HG03025 (cell line): ENCODE measurements around the gene EDN2.

Experiments used
- ATAC-seq: cut with Tn5 transposase; IDR thresholded peaks from one replicate; pipeline ENCODE4 v1.9.1; 2021; ENCODE audit warnings: mild to moderate bottlenecking, moderate library complexity; ENCODE audit not compliant: unreplicated experiment, low FRiP score

The EDN2 gene

DNA sequence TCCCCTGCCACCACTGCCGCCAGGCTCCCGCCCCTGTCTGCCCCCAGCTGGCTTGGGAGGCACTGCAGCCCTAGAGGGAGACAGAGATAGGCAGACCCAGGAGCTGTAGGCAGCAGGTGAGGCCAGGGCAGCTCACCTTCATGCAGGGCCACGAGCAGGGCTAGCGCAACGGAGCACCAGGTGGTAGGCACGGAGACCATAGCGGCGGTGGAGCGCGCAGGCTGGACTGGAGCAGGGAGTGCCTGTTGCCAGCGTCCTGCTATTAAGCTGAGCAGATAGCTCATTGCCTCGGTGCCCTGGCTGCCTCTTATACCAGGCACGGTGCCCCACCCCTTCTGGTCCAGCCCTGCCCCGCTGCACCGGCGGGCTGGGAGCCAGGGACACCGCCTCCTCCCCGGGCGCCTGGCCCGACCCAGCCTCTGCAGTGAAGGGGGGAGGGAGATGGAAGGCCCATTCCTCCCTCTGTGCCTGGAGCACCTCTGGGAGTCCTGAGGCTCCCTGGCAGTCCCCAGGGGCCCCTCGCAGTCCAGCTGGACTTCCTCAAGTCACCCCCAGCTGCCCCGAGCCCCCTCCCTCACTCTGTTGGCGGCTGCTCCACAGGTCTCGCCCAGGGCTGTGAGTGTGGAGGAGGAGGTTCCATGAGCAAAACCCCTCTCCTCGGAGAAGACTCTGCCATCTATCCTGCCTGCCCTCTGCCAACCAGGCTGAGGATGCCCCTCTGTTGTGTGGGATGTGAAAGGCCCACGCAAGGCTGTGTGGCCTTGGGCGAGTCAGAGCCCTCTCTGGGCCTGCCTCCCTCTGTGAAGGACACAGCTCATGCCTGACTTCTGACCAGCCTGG, at the start of gene EDN2:
Gene EDN2 (minus strand): TSS at position 282 of the 840 bp plus-strand sequence. CDS start 82 bp downstream, at position 200.
- no peak for ATAC-seq

DNA sequence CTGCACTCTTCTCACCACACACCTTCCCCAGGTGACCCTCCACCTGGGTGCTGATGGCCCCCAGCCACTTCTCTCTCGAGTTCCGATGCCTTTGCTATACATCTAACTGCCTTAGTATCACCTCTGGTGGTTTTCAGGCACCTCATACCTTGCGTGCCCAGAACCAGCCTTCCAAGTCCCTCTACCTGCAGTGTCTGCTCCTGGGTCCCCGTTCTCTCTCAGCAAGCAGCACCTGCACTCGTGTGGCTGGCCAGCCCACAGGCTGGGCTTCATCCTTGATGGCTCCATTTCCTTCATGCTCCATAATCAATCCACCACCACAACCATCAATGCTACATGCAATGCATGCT, 49.2 kb upstream of the EDN2 start:
- no peak for ATAC-seq

DNA sequence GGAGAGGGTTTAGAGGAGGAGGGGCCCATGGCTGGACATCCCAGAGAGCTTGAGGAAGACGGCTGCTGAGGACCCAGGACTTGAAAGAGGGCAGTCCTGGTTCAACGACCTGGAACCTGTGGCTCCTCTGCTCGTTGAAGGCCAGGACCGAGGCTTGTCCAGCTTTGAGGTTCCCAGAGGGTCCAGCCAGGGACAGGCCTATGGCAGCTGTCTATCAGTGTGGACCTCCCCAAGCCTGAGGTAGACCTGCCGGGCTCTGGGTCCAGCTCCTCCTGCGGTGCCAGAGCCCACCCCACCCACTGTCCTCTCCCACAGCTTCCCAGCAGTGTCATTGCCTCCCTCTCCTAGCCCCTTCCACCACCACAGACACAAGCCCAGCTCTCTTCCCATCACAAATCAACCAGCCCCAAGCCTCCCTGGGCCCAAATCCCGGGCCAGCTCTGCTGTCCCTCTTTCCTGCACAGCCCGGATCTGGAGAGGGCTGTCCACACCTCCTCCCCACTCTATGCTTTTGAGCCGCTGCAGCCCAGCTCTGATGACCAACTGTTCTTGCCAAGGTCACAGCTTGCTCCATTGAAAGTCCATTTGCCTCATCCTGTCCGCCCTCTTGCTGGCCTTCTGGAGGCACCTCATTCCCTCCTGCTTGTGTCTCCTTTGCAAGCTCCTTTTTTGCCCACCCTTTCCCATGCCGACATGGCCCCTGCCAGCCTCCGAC, 48.7 kb upstream of the EDN2 start:
- no peak for ATAC-seq

DNA sequence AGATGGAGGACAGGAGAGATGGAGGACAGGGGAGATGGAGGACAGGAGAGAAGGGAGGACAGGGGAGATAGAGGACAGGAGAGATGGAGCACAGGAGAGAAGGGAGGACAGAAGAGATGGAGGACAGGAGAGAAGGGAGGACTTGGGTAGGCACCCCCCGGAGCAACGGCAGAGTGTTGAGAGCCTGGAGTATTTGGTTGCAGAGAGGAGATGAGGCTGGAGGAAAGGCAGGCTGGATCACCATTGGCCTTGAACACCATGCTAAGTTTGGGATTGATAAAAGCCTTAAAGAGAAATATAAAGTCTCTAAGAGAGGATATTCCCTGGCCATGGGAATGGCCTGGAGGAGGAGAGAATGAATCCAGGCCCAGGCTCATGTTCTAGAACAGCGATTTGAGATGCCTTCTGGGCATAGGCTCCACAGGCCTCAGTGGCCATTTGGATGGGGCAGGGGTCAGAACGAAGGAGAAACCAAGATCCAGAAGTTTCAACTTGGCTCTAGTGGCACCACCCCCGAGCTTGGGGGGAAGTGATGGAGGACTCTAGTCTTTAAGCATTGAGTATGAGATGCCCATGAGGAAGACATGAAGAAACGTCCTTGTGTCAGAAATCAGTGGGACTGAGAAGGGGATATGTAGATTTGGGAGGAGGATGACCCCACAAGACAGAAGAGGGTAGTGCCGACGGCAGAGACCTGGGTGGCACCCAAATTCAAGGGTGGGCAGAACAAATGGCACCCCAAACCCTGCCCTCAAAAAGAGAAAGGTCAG, 47.9 kb upstream of the EDN2 start:
- ATAC-seq, result no peak

DNA sequence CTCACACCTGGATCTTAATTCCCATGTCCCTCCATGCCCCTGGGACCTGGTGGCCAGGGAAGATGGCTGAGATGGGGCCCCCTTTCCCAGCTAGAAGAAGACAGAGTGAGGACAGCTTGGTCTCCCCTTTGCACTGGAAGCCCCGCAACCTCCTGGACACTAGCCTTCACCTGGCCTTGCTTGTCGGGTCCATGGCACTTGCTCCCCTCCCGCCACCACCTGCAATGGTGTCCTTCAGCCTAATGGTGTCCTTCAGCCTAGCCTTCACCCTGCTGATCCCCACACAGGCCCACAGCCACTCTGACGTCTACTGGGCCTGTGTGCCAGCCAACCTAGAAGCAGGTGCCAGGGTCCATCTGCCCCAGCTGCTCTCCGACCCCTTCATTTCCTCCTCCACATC, 45.9 kb upstream of the EDN2 start:
- no peak for ATAC-seq

DNA sequence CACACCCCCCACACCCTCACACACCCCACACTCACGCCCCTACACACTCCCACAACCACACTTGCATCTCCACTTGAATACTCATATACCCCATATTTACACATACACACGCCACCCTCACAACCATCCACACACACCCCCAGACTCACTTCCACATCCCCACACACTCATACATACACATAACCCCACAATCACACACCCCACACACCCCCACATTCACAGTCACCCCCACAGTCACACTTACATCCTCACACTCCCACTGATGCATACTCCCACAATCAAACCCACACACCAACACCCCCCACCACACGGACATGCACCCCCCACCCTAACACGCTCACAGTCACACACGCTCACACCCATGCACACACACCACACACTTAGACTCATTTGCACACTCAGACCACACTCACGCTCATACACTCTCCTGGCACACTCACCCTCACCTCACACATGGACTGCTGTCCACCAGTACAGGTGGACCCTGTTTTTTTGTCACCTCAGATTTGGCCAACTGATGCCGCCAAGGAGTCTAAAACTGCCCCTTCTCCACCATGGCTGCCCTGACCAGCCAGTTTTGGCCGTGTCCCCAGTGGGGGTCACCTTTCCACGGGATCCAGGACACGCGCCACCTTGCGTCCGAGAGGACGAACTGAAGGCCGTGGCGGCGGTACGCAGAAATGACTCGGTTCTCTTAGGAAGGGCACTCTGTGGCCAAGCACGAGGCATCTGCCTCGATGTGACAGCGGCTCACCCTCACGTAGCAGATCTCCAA, 45.3 kb upstream of the EDN2 start:
- no peak for ATAC-seq

DNA sequence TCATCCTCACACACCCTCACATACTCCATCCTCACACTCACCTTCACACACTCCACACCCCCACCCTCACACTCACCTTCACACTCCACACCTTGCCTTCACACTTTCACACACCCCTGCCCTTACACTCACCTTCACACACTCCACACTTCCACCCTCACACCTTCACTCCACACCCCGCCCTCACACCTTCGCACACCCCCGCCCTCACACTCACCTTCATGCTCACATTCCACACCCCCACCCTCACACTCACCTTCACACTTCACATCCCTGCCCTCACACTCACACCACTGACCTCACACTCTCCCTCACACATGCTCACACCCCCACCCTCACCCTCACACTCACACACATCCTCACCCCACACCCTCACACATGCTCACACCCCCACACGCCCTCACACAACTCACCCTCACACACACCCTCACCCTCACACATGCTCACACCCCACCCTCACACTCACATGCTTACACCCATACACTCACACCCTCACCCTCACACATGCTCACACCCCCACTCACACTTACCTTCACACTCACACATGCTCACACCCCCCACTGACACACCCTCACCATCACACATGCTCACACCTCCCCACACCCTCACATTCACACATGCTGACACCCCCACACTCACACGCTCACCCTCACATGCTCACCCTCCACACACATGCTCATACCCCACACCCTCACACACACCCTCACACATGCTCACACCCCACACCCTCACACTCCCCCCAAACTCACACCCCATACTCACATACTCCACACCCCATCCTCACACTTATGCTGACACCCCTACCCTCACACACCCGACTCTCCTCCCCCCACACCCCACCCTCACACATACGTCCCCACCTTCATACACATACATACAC, 44.5 kb upstream of the EDN2 start:
- no peak for ATAC-seq

DNA sequence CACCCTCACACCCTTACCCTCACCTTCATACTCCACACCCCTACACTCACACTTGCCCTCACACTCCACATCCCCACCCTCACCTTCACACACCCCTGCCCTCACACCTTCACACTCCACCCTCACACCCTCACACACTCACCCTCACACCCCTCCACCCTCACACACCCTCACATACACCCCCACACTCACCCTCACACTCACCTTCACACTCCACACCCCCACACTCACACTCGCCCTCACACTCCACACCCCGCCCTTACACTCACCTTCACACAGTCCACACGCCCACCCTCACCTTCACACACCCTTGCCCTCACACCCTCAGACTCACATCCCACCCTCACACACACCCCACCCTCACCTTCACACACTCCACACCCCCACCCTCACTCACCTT, 43.6 kb upstream of the EDN2 start:
- no peak for ATAC-seq

DNA sequence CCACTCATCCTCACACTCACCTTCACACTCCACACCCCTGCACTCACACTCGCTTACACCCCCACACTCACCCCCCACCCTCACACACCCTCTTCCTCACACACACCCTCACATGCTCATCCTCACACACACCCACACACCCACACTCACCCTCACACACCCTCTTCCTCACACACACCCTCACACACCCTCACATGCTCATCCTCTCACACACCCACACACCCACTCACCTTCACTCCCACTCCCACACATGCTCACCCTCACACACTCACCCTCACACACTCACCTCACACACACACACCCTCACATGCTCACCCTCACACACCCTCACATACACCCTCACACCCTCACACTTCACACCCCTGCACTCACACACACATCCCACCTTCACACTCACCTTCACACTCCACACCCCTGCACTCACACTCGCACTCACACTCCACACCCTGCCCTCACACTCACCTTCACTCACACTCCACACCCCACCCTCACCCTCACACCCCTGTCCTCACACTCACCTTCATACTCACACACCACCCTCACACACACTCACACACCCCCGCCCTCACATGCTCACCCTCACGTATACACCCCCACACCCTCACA, 42.6 kb upstream of the EDN2 start:
- no peak for ATAC-seq

DNA sequence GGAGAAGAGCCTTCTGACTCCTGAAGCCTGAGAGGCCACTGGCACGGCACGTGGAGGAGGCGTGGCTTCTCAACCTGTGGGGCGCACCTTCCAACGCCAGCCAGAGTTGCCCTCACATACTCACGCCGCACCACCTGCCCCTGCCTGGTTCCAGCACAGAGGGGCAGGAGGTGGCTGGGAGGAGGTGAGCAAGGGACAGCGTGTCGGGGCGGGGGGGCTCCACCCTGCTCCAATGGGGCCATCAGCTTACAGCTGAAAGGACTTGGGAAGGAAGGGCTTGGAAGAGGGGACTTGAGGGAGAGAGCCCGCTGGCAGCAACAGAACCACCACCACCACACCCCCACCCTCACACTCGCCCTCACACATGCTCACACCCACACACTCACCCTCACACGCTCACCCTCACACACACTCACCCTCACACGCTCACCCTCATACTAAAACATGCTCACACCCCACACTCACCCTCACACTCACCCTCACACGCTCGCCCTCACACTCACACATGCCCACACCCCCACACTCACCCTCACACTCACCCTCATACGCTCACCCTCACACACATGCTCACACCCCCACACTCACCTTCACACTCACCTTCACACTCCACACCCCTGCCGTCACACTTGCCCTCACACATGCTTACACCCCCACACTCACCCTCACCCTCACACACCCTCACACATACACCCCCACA, 41.6 kb upstream of the EDN2 start:
- ATAC-seq, result no peak

DNA sequence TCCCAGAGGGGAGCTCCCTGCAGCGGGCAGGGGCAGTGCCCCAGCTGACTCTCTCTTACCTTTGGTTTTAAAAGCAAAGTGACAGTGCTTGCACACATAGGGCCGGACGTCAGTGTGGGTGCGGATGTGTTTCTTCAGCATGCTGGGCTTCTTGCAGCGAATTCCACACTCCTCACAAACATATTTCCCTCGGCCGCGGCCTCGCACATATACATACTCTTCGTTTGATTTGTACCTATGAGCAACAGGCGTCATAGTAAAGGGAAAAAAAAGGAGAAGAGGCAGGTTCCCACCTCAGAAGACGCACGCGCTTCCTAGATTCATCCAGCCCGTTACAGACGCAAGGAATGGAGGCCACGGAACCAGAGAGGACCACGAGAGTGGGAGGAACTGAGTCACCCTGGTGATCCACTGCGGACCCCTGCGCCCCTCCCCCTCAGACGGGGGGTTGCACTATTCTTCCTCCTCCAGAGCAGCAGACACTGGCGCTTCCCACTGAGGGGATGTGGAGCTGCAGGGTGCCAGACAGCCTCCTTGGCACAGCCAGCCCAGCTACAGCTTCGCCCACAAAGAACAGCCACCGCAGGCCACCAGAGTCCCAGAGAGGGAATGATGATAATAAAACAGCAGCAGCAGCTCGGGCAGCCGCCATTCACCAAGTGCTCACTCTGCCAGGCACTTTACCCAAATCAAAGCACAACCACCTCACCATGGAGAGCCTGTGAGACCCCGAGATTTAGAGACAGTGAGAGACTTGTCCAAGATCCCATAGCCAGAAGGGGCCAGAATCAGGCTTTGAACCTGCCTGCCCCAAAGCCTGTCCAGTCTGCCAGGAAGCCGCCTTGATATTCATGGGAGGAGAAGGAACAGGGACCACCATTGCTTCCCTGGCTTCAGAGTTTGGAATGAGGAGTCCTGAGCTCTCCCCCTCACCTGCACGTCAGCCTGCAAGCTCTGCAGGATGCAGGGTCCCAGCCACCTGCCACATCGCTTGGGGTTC, 40.5 kb upstream of the EDN2 start:
- no peak for ATAC-seq

DNA sequence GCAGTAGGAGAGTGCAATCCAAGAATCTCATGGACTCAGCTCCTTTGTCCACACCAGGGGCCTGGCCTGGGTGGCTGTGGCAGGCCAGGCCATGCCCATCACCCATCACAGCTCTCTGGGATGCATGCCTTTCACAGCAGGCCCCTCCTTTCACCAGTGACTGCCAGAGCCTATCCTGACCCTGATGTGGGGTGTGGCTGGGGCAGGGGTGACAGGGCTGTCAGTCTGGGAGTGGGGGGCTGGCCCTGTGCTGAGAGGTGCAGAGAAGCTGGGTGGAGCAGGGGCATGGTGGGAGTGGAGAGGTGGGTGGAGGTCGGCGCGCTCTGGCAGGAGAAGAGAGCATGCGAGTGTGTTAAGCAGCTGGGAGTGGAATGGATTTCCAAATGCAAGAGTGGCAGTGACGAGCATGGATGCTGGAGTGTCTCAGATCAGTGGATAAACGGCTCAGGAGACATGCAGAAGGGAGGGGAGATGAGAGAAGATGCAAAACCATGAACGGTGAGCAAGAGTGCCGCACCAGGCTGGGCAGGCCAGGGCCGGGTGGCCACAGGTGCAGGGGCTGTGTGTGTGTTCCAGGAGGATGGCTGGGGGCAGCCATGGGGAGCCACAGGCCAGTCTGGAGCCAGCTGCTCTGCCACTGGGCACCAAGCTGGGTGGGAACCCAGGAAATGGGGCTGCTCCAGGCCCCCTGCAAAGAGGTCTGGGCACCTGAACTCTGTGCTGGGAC, 39.6 kb upstream of the EDN2 start:
- ATAC-seq, result no peak

DNA sequence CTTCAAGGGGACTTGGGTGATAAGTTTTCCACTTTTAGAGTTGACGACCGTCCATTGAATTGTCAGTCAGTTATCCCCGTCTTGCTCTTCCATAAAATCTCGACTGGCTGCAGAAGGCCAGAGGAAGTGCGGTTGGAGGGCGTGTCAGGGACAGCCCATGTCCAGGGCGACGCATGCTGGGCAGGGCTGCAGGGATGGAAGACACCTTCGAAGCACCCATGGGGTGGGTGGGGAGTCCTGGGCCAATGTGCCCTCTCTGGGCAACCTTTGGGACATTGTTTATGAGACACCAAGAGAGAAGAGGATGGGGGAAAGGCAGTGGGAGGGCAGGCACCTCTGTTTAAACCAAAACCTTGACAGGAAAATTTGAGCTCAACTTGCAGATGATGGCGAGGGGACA, 38.6 kb upstream of the EDN2 start:
- no peak for ATAC-seq

DNA sequence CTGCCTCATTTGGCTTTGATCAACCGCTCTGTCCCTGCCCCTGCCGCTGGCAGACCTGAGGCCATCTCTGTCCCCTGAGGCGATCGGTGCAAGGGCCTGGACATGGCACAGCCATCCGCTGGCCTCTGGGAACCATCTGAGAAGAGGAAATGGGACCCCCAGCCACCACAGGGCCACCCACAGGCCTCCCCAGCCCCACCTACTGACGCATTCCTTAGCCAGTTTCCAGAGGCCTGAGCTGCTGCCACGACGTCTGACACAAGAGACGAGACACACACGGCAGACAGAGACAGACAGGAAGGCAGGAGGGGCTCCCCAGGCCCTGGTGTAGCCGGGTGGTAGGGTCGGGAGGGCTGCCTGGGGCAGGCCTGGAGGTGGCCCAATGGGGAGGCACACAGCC, 37.3 kb upstream of the EDN2 start:
- ATAC-seq, result no peak

DNA sequence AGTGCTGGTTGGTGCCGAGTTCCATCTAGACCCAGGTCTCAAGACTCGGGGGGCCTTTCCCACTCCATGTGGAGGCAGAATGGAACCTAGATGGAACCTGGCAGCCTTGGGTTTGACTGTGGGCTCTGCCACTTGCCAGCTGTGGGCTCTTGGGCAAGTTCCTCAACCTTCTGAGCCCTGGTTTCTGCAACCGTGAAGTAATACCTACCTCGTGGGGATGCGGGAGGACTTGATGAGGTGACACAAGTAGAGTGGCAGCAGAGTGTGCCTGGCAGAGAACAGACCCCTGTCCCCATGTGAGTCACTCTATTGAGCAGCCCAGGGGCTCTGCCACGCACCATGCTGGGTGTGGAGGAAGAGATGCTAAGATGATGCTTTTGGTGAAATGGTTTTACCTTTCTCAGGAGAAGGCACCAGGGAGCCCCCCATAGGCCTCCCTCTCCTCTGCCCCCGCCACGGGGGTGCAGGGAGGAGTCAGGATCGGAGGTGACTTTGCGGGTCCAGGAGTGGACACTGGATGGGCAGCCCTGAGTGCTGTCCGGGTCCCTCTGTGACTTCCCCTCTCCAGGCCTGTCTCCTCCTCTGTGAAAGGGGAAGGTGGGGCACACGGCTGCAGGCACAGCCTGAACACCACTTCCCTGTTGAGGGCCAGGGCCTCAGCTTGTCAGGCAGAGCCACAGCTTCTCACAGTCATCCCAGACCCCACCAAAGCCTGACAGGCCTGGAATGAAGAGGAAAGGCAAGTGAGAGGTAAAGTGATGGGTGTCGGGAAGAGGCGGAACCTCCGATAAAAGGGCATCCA, 36.7 kb upstream of the EDN2 start:
- no peak for ATAC-seq

DNA sequence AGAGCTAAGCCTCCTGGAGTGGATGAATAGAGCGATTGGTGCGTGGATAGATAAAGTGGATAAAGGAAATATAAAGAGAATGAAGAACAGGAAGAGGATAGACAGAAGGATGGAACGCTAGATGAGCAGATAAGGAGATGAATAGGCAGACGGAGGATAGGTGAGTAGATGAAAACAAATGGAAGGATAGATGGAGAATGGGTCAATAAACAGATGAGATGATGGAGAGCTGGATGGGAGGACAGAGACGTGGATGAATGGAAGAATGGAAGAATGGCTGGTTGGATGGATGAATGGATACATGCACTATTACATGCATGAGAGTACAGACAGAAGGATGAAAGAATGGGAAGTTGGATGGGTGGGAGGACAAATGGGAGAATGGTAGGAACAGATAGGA, 35.2 kb upstream of the EDN2 start:
- ATAC-seq, result no peak
